22Rv1 (cell line): ENCODE measurements around the gene OAT.

Experiments used
- ZFX ChIP-seq: fragments of 450-650 bp; IDR thresholded peaks from 2 replicates; pipeline ENCODE4 v1.6.1; 2017; ENCODE audit warnings: antibody characterized with exemption, borderline replicate concordance
- TF ChIP-seq, protein P1 (sequence below): fragments of 450-650 bp; IDR thresholded peaks from 2 replicates; pipeline ENCODE4 v1.5.1; 2017; ENCODE audit warnings: mild to moderate bottlenecking

DNA sequence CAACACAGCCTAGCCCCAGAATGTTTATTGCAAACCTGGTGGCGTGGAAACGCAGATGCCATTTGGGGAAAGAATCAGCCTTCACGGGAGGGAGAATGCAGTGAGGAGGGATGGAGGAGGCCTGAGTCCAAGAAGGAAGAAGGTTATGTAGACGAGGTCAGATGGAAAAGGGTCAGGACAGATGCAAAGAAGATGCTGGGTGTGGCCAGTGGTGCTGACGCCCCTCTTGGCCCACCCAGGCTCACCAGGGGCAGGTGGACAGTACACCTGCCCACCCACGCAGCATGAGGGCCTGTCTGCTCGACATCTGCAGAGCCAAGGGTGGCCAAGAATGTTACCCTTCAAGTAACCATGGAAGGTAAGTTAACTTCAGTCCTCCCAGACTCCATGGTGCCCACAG, 40.5 kb downstream of the OAT start:
- TF ChIP-seq, protein P1, sequence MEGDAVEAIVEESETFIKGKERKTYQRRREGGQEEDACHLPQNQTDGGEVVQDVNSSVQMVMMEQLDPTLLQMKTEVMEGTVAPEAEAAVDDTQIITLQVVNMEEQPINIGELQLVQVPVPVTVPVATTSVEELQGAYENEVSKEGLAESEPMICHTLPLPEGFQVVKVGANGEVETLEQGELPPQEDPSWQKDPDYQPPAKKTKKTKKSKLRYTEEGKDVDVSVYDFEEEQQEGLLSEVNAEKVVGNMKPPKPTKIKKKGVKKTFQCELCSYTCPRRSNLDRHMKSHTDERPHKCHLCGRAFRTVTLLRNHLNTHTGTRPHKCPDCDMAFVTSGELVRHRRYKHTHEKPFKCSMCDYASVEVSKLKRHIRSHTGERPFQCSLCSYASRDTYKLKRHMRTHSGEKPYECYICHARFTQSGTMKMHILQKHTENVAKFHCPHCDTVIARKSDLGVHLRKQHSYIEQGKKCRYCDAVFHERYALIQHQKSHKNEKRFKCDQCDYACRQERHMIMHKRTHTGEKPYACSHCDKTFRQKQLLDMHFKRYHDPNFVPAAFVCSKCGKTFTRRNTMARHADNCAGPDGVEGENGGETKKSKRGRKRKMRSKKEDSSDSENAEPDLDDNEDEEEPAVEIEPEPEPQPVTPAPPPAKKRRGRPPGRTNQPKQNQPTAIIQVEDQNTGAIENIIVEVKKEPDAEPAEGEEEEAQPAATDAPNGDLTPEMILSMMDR = no peak
- TF ChIP-seq ZFX = no peak
